HPDE6-E6E7 (cell line): Measurements from ENCODE around the gene ROPN1B.
"Not testable (repeated sequence)": the region's sequence is repeated elsewhere in the genome, so short reads cannot be mapped to it uniquely, and the experiment has no call there.

Experiments
- DNase-seq: peaks from one replicate; pipeline ENCODE4 v3.0.0; 2011; ENCODE audit warnings: missing footprints; ENCODE audit errors: extremely low spot score

Gene ROPN1B

GRCh38 chr3:125957674-125958510 is 11.1 kb upstream of the ROPN1B start:
- DNase-seq, result no peak

GRCh38 chr3:125958511-125959316 is 10.3 kb upstream of the ROPN1B start:
- DNase-seq, result no peak

- DNase-seq, result no peak
Measured at GRCh38 chr3:125959317-125960065, 9.5 kb upstream of the ROPN1B start.

DNA sequence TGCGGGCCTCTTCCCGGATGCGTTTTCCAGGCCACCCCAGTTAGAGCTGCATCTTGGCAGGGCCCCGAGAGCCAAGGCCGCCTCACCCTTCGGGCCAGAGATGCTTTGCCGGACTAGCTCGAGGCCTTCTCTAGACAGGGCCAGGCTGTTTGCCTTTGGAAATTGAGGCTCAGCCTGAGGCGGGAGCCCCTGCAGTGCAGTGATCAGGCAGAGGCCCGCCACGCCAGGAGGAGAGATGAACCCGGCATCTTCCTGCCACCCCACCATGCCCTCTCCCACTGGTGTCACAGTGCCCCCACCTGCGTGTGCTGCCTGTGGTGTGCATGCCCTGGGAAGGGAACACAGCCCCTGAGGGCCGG is 8.9 kb upstream of the ROPN1B start:
- DNase-seq, result no peak

DNA sequence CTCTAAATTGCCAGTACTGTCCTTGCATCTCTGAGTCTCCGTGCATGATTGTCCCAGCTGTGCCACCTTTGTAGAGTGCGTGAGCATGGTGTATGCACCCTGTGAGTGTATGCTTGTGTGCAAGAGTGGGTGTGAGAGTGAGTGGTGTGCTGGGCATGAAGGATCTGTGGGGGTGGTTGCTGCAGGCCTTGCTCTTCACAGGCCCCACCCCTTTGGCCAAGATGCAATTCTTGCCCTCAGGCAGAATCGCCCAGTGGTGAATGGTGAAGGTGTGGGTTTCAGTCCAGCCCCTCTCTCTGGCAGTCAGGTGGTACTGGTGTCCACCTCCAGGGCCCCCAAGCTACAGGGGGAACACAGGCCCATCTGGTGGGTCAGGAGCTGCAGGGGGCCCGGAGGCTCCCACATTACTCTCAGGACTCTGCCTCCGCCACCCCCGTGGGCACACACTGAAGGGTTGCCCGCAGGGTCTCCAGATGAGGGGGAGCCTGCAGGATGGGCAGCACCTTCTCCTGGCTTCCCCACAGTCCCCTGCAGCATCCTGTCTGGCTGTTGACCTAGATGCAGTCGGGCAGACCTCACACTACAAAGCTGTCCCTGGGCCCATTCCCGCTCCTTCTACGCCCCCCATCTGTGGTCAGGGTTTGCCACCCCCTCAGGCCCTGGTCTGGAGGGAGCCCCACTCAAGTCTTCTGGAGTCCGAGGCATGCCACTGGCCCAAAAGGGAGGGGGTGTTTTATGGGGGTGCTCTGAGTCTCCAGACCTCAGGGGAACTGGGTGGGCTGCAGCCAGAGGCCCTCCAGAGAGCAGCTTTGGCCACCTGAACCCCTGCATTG is 8.3 kb upstream of the ROPN1B start:
- no peak for DNase-seq

- DNase-seq, result no peak
Measured at GRCh38 chr3:125961289-125961589, 7.7 kb upstream of the ROPN1B start.

DNA sequence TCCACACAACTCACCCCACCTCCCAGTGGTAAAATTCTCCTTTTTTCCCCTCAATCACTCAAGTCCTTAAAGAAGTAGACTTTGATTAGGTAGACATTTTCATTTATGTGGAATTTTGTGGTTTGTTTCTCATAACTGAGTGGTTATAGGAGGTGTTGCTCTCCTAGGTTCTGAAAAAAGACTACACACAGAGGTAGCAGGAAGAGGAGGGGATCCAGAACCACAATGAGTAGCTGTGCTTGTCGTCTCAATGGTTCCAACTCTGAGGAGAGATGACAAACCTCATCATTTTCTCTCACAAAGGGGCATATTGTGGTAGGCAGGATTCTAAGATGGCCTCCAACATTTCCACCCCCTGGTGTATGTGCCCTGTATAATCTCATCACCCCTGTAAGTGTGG is 5.1 kb upstream of the ROPN1B start:
- not testable (repeated sequence) for DNase-seq

DNA sequence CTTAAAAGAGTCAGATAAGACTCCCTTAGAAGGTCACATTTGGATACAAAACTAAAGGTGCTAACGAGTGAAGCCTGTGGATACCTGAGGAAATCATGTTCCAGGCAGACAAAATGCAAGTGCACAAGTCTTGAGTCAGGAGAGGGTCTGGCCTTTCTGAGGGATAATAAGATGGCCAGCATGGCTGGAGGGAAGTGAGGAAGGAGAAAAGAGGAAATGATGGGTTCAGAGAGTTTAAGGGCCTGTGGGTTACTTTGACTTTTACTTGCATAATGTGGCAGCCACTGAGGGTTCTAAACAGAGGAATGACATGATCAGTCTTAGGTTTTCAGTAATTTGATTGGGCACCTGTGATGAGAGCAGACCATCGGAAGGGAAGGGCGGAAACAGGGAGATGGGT is 3.5 kb upstream of the ROPN1B start:
- DNase-seq, result no peak

GRCh38 chr3:125967156-125967555 is 1.8 kb upstream of the ROPN1B start:
- peak; percentile 27 for DNase-seq

- not testable (repeated sequence) for DNase-seq
Measured at GRCh38 chr3:125968121-125968520, 857 bp upstream of the ROPN1B start.

DNA sequence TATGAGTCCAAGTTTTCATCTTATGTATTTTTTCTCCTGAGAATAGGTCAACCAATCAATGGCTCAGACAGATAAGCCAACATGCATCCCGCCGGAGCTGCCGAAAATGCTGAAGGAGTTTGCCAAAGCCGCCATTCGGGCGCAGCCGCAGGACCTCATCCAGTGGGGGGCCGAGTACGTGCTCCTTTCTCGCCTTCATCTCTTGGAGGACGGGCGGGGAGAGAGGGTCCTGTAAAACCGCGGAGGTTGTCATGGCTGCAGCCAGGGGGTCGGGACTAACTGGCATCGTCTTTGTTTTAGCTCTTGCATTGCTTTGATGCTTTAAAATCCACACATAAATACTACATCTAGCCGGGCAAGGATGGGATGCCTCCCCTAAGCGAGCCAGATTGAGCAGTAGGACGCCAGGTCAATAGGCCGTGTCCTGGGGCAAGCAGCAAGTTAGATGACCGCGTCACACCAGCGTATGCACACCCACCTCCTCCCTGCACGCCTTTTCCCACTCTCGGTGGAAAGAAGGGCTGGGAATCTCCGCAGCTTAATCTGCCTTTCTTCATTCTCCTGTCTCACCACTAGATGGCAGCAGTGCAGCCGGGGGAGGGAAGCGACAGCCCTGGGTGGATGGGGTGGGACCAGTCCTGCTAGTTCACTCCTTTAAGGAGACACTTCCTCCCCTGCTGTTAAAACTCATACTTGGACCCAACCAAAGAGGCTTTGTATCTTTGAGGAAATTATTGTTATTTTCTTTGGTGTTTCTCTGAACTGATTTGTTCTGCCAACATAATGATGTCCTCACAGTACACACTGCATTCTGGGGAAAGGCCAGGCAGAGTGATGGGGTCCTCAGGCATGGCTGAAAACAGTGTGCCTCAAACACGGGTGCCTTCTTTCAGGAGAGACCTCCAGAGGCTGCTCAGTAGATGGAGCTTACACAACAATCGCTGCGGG is 3.3 kb downstream of the ROPN1B start:
- not testable (repeated sequence) for DNase-seq

DNA sequence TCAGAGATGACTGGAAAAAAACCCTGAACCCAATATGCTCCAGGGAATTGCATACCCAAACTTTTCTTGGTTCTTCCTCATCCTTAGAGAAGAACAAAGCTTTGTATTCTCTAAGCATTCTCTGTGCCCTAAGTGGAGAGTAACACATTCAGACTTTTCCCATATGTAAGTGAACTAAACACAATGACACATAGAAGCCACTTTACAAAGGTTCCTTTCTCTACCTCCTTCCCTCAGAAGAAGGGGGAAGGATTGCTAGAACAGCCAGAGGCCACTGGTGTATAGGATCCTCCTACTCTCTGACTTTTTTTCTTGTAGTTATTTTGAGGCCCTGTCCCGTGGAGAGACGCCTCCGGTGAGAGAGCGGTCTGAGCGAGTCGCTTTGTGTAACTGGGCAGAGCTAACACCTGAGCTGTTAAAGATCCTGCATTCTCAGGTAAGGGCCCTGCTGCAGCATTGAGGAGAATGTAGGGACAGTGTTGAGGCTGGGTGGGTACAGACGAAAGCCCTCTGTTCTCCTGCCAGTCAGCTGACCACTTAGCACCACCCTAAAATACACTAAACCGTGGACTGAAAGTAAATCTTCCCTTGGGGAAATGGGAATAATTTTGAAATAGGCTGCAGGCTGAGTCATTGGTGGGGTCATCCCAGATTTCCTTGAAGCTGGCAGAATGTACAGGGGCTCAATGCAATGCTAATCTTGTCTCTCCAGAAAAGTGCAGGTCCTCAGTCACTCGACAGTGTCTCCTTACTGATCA is 6.4 kb downstream of the ROPN1B start:
- not testable (repeated sequence) for DNase-seq

- DNase-seq, result not testable (repeated sequence)
Measured at GRCh38 chr3:125976003-125976390, 7.0 kb downstream of the ROPN1B start.

DNA sequence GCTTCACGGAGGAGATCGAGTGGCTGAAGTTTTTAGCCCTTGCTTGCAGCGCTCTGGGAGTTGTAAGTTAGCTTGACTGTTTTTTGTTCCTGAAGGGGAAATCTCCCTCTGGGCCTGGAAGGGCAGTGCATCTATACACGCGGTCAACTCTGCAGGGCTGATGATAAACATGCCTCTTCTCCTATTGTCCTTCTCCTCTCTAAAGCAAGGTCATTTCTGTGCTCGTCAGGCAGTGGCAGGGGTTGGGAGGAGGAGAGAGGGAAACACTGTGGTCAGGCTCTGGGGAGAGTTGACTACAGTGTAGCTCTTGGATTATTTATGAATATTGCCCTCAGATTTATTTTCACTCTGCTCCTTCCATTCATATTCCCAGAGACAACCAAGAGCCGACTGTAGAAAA is 8.1 kb downstream of the ROPN1B start:
- not testable (repeated sequence) for DNase-seq

DNA sequence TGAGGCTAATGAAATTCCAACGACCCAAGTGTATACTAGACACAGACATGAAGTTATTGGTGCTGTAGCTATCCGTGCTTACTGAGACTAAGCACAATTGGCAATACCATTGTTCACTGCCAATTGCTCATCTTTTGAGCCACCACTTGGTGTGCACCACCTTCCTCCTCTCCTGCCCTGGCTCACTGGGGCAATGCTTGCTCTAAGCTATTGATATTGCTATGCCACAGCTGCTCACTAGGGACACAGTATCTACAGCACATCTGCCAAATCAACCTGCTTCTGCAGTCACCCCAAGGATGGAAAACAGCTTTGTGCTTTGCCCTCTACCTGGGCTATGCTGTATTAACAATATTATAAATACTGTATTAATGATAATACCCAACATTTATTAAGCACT is 16.0 kb downstream of the ROPN1B start:
- not testable (repeated sequence) for DNase-seq

DNA sequence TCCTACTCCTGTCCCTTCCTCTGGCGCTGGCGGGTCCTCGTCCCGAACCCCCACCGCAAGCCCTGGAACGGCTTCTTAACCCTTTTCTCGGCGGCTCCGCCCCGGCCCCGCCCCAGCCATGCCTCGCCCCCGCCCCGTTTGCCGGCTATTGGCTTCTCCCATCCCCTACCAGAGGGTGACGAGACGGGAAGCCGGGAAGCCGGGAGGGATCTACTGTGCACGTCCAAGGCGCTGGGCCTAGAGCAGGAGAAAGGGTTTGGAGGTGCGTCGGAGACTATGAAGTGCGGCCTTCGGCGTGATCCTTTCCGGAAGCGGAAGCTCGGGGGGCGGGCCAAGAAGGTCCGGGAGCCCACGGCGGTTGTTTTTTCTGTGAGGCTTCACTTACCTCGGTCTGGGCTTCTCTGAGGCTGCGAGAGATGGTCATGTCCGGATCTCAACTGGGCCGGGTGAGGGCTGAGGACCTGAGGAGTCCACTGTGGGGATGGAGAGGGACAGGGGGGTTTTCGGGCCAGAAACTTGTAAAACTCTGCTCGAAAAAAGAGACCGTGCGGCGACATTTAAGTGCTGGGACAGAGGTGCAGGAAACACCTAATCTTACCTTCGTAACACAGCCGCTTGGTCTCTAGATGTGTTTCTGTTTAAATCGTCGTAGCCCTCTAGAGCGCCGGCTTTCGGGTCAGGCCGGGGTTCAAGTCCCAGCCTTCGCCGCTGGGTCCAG is 21.4 kb downstream of the ROPN1B start:
- no peak for DNase-seq

- DNase-seq, result not testable (repeated sequence)
Measured at GRCh38 chr3:125996751-125997150, 27.8 kb downstream of the ROPN1B start.

DNA sequence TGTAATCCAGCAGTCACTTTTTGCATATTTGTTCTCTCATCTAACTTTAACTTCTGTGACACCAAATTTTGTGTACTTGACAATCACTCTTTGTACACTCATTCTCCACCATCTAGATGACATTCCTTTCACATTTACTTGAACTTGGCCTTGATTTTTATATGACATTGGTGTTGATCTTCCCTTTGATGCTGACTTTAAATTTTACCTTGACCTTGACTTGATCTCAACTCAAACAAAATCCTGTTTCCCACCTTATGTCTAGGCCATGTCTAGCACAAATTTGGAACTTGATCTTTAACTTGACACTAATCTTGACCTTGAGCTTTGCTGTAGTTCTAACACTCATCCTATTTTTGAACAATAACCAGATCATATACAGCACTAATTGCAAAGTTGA is 33.2 kb downstream of the ROPN1B start:
- no peak for DNase-seq
